Measurements from ENCODE around the gene UCKL1.

DNA sequence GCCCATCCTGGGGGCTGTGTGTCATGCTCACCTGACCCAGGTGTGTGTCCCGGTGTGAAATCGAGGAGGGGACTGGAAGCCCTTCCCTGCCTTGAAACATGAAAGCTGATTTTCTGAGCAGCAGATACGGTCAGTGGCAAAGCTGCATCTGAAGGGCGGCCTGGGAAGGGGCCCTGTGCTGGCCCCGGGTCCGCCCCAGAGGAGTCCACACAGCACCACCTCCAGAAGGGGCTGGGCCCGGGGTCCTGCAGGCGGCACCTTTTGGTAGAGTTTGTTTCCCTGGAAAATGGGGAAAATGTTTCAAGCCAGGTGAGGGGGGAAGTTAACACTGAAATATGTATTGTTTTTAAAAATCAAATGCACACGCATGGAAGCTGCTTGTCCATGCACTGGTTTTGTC, 20.8 kb downstream of the UCKL1 start:
- TF ChIP-seq, protein P1, sequence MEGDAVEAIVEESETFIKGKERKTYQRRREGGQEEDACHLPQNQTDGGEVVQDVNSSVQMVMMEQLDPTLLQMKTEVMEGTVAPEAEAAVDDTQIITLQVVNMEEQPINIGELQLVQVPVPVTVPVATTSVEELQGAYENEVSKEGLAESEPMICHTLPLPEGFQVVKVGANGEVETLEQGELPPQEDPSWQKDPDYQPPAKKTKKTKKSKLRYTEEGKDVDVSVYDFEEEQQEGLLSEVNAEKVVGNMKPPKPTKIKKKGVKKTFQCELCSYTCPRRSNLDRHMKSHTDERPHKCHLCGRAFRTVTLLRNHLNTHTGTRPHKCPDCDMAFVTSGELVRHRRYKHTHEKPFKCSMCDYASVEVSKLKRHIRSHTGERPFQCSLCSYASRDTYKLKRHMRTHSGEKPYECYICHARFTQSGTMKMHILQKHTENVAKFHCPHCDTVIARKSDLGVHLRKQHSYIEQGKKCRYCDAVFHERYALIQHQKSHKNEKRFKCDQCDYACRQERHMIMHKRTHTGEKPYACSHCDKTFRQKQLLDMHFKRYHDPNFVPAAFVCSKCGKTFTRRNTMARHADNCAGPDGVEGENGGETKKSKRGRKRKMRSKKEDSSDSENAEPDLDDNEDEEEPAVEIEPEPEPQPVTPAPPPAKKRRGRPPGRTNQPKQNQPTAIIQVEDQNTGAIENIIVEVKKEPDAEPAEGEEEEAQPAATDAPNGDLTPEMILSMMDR (IDR thresholded peaks at IDR 0.05): no peak
- TF ChIP-seq EP300 (IDR thresholded peaks at IDR 0.05) (no peak), POLR2A (IDR thresholded peaks at IDR 0.05) (no peak)
